Naive thymus-derived CD8-positive, alpha-beta T cell (primary cell): Measurements from ENCODE around the gene PLEKHM3. TPM values are rescaled to one million over a fixed set of nuclear protein-coding genes. Genes with fewer than 3 reads are reported as not detected.
A peak's percentile ranks its signal among the peaks of the same experiment; 100 is the strongest.

Experiments
- ATAC-seq, 2 donors: fragments of 150-1000 bp; cut with Tn5 transposase in 1 of 2; sonication (Bioruptor Pico), chemical (Tn5 transposase) in 1 of 2; 1 replicate in 1 of 2; 2 replicates in 1 of 2; pipeline ENCODE4 v1.10.0; 2021; ENCODE audit warnings: mild to moderate bottlenecking in 2 of 2, moderate library complexity in 2 of 2
- POLR2A ChIA-PET: fragments of 350-600 bp; sonication (Branson Sonifier 250); formaldehyde crosslinking; loops from one replicate; lab custom pipeline; 2021; ENCODE audit warnings: antibody characterized with exemption; lab: Charles Lee
- DNase-seq, 10 donors: peaks; one replicate each; pipeline versions ENCODE4 v3.0.0 to v3.0.0-alpha.2; 2020 to 2022
- H3K27ac Mint-ChIP-seq, 10 donors: one replicate each; pipeline ENCODE4 v1.8.0; 2020 to 2022; ENCODE audit warnings: mild to moderate bottlenecking in 10 of 10, mixed read lengths in 10 of 10, moderate library complexity in 4 of 10, inconsistent platforms in 1 of 10
- H3K27me3 Mint-ChIP-seq, 5 donors: one replicate each; pipeline ENCODE4 v1.8.0; 2021 to 2022; ENCODE audit warnings: mixed read lengths in 5 of 5
- H3K36me3 Mint-ChIP-seq, 3 donors: one replicate each; pipeline ENCODE4 v1.8.0; 2020 to 2022; ENCODE audit warnings: mixed read lengths in 3 of 3, mild to moderate bottlenecking in 2 of 3, inconsistent platforms in 1 of 3
- H3K4me1 Mint-ChIP-seq, 4 donors: one replicate each; pipeline ENCODE4 v1.8.0; 2021 to 2022; ENCODE audit warnings: mixed read lengths in 4 of 4
- H3K4me3 Mint-ChIP-seq, 10 donors: one replicate each; pipeline ENCODE4 v1.8.0; 2020 to 2022; ENCODE audit warnings: mild to moderate bottlenecking in 10 of 10, mixed read lengths in 10 of 10, moderate library complexity in 6 of 10, inconsistent platforms in 1 of 10
- H3K9me3 Mint-ChIP-seq, 9 donors: one replicate each; pipeline ENCODE4 v1.8.0; 2020 to 2022; ENCODE audit warnings: mixed read lengths in 9 of 9, mild to moderate bottlenecking in 3 of 9, inconsistent platforms in 1 of 9, moderate library complexity in 1 of 9
- polyA plus RNA-seq, 3 donors: library from polyadenylated mRNA; unstranded; fragments of 300-500 nt; fragmentation: Illumina TruSeq; gene quantifications; one replicate each; pipeline ENCODE4 v1.2.3, GENCODE V29; 2021
- total RNA-seq, 8 experiments: library from RNA in 2 of 8; stranded (reverse) in 2 of 8; gene quantifications; one replicate each; pipeline ENCODE4 v1.2.3 and lab custom pipeline; 2021 to 2026

PLEKHM3 gene
- total and polyA plus RNA-seq, 5 experiments from 2014 or later = 2.5 to 16.5 (median 3.4) TPM

DNA sequence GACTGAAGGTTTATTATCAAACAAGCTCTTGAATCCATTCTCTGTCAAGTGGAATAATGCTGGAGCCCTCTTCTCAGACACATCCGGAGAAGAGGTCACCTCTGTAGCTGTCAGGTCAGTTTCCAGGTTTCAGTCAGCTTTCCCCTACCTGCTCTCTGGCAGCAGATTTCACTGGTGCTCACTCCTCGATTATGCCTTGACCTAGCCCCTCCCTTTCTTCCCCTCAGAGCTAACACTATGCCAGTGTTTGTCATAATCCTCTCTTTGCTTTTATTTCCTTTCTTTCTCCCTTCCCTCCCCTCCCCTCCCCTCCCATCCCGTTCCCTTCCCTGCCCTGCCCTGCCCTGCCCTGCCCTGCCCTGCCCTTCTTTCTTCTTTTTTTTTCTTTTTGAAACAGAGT lies 22.5 kb upstream of the PLEKHM3 start:
- DNase-seq (no peak), ATAC-seq (no peak)
- no peak overlapping the region for H3K4me3 Mint-ChIP-seq
- H3K9me3 Mint-ChIP-seq = no peaks in the 10 kb centered on the region
- no peaks in the 10 kb centered on the region for H3K36me3 Mint-ChIP-seq
- peak overlapping the region in 1 of 10 donors; percentile 65 for H3K27ac Mint-ChIP-seq
- POLR2A ChIA-PET = no interaction called here
- H3K4me1 Mint-ChIP-seq = no peaks in the 10 kb centered on the region
- peaks cover 4 to 16% (median 13%) of the 10 kb centered on the region in 5 donors for H3K27me3 Mint-ChIP-seq

DNA sequence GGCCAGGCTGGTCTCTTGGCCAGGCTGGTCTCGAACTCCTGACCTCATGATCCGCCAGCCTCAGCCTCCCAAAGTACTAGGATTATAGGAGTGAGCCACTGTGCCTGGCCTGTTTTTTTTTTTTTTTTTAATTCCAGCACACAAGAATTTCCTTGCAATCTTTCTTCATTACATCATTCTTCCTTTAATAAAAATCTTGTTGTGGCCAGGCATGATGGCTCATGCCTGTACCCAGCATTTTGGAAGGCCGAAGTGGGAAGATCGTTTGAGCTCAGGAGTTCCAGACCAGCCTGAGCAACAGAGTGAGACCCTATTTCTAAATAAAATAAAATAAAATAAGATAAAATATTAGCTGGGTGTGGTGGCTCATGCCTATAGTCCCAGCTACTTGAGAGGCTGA lies 21.4 kb upstream of the PLEKHM3 start:
- Mint-ChIP-seq H3K4me1 (no peaks in the 10 kb centered on the region), H3K27me3 (peaks cover 6 to 16% (median 10%) of the 10 kb centered on the region in 5 donors), H3K27ac (no peak overlapping the region), H3K9me3 (no peaks in the 10 kb centered on the region), H3K4me3 (no peak overlapping the region), H3K36me3 (no peaks in the 10 kb centered on the region)
- no peak for ATAC-seq
- POLR2A ChIA-PET = no interaction called here
- DNase-seq = no peak

DNA sequence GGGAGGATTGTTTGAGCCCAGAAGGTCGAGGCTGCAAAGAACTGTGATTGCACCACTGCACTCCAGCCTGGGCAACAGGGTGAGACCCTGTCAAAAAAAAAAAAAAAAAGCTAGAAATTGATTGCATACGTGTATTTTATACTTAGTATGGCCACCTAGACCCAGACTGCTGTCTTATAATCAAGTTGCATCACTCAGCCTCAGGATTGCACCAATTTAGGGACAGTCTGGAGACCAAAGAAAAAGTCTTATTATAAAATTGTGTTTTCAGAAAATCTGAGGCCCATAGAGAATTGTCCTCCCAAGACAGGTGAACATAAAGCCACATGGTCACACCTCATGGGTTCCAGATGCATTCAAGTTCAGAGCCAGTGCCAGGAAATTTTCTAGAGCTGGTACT lies 17.1 kb upstream of the PLEKHM3 start:
- Mint-ChIP-seq H3K27ac (no peak overlapping the region), H3K4me3 (no peak overlapping the region)
- ATAC-seq = no peak

DNA sequence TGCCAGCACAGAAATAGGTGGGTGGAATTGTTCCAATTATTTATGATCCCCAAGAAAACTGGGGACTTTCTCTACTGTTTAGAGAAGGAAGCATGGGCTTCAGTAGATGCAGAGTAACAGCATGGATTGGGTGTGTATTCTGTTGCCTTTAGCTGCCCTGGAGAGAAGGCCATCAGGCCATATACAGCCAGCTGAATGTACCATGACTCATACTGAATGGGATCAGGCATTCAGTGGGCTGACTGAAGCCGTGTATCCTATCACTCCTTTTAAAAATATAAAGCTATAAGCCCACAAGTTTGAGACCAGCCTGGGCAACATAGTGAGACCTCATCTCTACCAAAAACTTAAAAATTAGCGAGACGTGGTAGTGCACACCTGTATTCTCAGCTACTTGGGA lies 16.7 kb upstream of the PLEKHM3 start:
- DNase-seq = no peak
- POLR2A ChIA-PET = interaction anchor here (0.7 kb wide), 1 partner anchor 530 kb away, joined by 4 read pairs; no protein-coding TSS in a partner anchor

More for the DNA sequence above, 17.1 kb upstream of the PLEKHM3 start:
- POLR2A ChIA-PET = no interaction called here
- peaks cover 0 to 10% (median 3%) of the 10 kb centered on the region in 5 donors for H3K27me3 Mint-ChIP-seq
- no peaks in the 10 kb centered on the region for H3K36me3 Mint-ChIP-seq
- H3K4me1 Mint-ChIP-seq = no peaks in the 10 kb centered on the region
- no peaks in the 10 kb centered on the region for H3K9me3 Mint-ChIP-seq
- no peak for DNase-seq

DNA sequence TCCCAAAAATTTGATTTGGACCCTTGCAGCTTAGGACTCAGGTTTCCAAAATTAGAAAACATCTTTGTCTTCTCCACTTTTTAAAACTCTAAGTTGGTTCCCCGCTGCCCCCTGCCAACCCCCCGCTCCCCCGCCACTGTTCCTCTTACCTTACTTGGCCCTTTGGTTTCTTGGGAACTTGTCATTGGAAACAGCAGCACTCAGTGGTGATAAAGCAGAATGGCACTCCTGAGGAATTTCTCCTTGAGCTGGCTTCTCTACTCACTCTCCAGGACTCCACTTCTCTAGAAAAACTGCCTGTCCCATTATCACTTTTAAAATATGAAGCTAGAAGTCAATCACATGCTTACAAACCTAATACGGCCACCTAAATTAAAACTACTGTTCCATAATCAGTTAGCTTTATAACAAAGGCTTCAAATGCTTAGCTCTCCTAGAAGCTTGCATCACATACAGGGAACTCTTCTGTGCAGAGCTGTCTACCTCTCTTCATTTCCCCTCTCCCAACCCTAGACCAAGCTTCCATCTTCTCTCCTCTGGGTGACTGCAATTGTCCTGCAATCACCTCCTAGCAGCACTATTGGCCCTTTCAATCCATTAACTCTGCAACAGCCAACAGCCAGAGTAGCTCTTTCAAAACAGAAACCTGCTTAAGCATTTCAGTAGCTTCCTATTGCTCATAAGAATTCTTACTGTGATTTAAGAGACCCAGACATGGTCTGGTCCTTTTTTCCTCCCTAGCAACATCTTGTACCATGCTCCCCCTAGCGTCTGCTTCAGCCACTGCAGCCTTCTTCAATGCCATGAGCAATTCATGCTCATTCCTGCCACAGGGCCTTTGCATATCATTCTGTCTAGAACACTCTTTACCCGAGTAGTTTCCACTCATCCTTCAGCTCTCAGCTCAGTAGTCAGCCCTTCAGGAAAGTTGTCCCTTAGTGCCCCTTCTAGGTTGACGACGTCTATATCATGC lies 15.2 kb upstream of the PLEKHM3 start:
- no peaks in the 10 kb centered on the region for H3K36me3 Mint-ChIP-seq
- H3K4me1 Mint-ChIP-seq = no peaks in the 10 kb centered on the region
- H3K27me3 Mint-ChIP-seq = peaks cover 0 to 4% (median 2%) of the 10 kb centered on the region in 5 donors
- POLR2A ChIA-PET = interaction anchor here (0.7 kb wide), 1 partner anchor 9 kb away, joined by 9 read pairs; no protein-coding TSS in a partner anchor
- no peak overlapping the region for H3K4me3 Mint-ChIP-seq
- DNase-seq (peak; percentile 23 to 79 (median 53)), ATAC-seq (peak; percentile 52 to 69)
- H3K9me3 Mint-ChIP-seq = no peaks in the 10 kb centered on the region
- peak overlapping the region in 2 of 10 donors; percentile 28 to 50 for H3K27ac Mint-ChIP-seq

More for the DNA sequence above, 16.7 kb upstream of the PLEKHM3 start:
- Mint-ChIP-seq H3K27me3 (peaks cover 0 to 10% (median 3%) of the 10 kb centered on the region in 5 donors), H3K4me3 (no peak overlapping the region), H3K9me3 (no peaks in the 10 kb centered on the region), H3K27ac (no peak overlapping the region), H3K4me1 (no peaks in the 10 kb centered on the region), H3K36me3 (no peaks in the 10 kb centered on the region)
- ATAC-seq = no peak

DNA sequence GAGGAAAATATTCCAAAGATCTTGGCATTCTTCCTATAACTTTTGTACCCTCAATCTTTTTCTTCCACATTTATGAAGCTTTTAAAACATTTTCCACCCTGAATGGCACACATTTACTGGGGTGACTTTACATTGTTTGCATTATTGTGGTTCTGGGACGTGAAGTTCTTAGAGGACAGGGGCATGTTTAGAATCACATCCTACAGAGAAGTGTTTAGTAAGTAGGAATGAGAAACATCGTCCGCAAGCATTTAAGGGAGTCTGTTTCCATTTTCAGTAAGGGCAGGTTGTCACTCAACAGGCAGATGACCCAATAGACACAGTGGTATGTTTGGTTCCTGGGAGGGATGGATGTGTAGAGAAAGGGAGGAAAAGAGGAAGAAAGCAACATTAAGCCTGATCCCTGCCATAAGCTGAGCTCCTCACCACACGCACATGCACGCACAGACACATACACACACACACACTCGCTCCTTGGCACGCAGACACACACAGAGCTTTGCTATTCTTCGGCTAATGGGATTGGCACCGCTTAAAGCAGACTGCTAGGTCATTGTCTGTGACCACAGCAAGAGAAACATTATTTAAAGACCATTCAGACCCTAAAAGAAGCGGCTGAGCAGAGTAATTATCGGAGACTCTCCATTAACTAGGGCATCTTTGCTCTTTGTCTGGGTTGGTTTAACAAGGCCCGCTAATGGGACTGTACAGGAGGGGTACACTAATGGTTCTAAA lies 14.2 kb upstream of the PLEKHM3 start:
- ATAC-seq (no peak), DNase-seq (no peak)
- Mint-ChIP-seq H3K9me3 (no peaks in the 10 kb centered on the region), H3K27me3 (peaks cover 0 to 4% (median 2%) of the 10 kb centered on the region in 5 donors), H3K4me3 (no peak overlapping the region), H3K4me1 (no peaks in the 10 kb centered on the region), H3K36me3 (no peaks in the 10 kb centered on the region), H3K27ac (no peak overlapping the region)
- POLR2A ChIA-PET = no interaction called here

DNA sequence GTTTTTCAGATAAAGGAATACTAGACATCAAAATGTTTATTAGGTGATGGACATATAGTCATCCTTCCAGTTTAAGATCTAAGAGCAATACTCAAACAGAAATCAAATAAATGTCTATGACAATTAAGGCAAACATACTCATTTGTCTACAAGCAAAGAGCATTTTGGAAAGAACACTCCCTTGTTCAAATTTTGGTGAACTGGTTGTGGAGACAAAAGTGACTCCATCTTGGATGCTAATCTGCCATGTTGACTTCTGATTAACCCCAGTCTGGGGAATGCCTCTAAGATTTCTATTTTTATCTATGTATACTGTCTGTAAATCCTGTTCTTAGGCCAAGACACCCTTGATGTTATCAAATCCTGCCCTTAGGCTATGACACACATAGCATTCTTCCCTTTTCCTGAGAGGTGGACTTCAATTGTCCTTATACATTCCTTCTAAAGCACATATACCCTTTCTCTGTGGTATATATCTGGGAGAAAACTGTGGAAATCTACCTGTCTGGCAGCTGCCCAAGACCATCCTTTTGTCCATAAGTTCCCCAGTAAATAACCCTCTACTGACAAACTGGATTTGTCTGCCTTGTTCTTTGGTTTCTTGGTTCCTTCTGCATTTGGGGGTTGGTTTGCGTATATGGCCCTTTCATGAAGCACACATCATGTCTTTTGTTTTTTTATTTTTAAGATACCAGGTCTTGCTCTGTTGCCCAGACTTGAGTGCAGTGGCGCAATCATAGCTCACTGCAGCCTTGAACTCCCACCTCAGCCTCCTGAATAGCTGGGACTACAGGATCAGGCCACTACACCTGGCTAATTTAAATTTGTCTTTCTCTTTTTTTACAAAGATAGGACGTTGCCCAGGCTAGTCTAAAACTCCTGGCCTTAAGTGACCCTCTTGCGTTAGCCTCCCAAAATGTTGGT lies 12.5 kb upstream of the PLEKHM3 start:
- POLR2A ChIA-PET = no interaction called here
- H3K36me3 Mint-ChIP-seq = no peaks in the 10 kb centered on the region
- ATAC-seq = no peak
- peaks cover 0 to 4% (median 0%) of the 10 kb centered on the region in 5 donors for H3K27me3 Mint-ChIP-seq
- H3K4me3 Mint-ChIP-seq = no peak overlapping the region
- no peaks in the 10 kb centered on the region for H3K4me1 Mint-ChIP-seq
- H3K9me3 Mint-ChIP-seq = no peaks in the 10 kb centered on the region
- peak overlapping the region in 2 of 10 donors; percentile 20 to 30 for H3K27ac Mint-ChIP-seq
- DNase-seq = no peak

DNA sequence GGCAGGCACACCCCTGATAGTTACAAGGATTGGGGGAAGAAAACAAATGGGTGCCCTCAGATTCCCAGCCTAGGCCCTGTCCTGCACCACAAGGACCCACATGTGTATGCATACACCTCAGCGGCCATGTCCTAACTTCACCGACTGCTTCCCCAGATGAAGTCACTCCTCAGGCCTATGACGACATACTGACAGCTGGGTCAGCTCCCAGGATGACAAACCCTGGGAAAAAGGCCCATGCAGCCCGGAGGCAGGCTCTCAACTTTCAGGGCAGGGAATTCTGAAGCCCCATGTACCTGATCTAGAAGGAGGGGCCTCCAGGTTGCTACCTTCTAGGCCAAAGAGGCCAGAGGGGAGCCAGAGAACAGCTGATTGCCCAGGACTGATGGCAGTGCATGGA lies 11.0 kb upstream of the PLEKHM3 start:
- H3K27ac Mint-ChIP-seq = no peak overlapping the region
- H3K27me3 Mint-ChIP-seq = peaks cover 0 to 2% (median 0%) of the 10 kb centered on the region in 5 donors
- H3K4me1 Mint-ChIP-seq = no peaks in the 10 kb centered on the region
- H3K4me3 Mint-ChIP-seq = no peak overlapping the region
- POLR2A ChIA-PET = no interaction called here
- DNase-seq = no peak
- ATAC-seq = no peak
- no peaks in the 10 kb centered on the region for H3K9me3 Mint-ChIP-seq
- H3K36me3 Mint-ChIP-seq = no peaks in the 10 kb centered on the region

DNA sequence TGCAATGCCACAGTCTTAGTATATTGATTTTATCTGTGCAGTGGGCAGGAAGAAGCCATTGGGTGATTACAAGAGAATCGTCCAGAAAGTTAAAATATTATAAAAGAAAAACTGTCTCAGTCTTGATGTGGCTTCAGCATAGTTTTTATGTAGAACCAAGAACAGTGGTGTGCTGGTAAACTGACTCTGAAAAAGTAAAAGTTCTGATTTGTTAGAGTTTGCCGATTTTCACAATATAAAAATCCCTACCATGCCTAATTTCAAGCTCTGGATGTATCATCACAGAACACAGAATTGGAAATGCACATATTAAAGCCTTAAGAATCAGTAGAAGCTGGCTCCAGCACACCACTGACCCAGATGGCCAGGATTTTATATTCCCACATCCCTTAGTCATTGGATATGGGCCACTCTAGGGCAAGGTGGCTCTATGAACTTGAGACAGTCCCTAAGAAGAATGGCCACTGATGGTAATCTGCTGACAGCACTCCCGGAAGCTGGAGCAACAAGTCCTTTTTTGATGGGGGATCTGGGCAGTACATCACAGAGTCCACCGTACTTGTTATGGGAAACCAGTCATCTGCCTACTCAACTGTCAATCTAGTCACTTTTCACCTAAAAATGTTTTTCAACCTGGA lies 9.3 kb upstream of the PLEKHM3 start:
- H3K4me3 Mint-ChIP-seq = no peak overlapping the region
- ATAC-seq (no peak), DNase-seq (no peak)
- H3K4me1 Mint-ChIP-seq = no peaks in the 10 kb centered on the region
- no peak overlapping the region for H3K27ac Mint-ChIP-seq
- H3K36me3 Mint-ChIP-seq = no peaks in the 10 kb centered on the region
- POLR2A ChIA-PET = no interaction called here
- no peaks in the 10 kb centered on the region for H3K9me3 Mint-ChIP-seq
- H3K27me3 Mint-ChIP-seq = peaks cover 0 to 2% (median 0%) of the 10 kb centered on the region in 5 donors

DNA sequence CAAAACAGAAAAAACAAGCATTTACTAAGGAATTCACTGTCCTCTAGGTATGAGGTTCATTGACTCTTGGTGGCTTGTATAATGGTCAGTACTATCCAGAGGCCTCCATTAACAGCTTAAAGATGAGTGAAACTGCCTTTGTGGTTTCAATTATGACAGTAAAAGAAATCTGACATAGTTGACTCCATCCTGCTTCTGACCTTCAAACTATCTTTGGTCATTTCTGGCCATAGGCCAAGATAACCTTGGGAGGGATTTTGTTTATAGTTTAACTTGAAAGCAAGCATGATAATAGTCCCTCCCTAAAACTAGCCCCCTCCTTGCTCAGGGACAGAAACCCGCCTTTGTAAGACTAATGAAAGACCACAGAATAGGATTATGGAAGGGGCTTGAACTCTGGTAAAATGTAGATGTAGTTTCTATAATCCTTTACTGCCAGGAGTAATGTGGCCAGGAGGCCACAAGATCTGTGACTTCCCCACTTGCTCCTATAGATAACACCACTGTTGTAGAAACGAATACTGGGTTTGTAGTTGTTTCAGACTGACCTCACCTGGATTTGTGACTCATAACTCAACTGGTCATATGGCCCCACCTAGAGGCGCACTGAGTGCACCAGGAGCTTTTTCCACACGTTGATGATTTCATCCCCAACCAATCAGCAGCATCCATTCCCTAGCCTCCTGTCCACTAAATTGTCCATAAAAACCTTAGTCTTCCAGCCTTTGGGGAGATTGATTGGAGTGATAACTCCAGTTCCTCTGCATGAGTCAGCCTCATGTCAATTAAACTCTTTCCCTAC lies 8.6 kb upstream of the PLEKHM3 start:
- Mint-ChIP-seq H3K27ac (peak overlapping the region in 1 of 10 donors; percentile 47), H3K9me3 (no peaks in the 10 kb centered on the region), H3K4me1 (no peaks in the 10 kb centered on the region), H3K36me3 (no peaks in the 10 kb centered on the region), H3K4me3 (no peak overlapping the region), H3K27me3 (peaks cover 0 to 2% (median 0%) of the 10 kb centered on the region in 5 donors)
- DNase-seq (peak in 8 of 10 donors; percentile 3 to 65 (median 21)), ATAC-seq (peak; percentile 48 to 49)
- POLR2A ChIA-PET = no interaction called here

DNA sequence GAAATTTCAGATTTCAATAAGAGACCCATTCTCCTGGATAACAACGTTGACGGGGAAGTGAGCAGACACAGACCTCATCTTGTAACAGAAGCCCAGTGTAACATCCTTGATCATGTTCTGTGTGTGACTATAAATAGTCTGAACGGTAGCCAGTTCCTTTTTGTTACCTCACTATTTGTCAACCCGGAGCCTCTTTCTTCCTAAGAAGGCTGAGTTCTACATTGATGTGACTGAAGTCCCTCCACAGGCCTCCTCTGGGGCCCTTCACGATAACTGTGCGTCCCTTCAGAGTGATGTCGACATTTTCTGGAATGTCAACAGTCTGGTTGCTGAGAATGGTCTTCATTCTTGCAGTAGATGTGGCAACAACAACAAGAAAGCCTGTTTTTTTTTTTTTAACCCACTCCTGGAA lies 6.3 kb upstream of the PLEKHM3 start:
- H3K36me3 Mint-ChIP-seq = no peaks in the 10 kb centered on the region
- POLR2A ChIA-PET = no interaction called here

More for the DNA sequence above, 6.3 kb upstream of the PLEKHM3 start:
- no peak for ATAC-seq
- H3K9me3 Mint-ChIP-seq = no peaks in the 10 kb centered on the region
- no peak for DNase-seq
- H3K27ac Mint-ChIP-seq = no peak overlapping the region
- H3K4me3 Mint-ChIP-seq = no peak overlapping the region
- H3K4me1 Mint-ChIP-seq = peaks cover 0 to 3% (median under 1%) of the 10 kb centered on the region in 4 donors
- peaks cover 0 to 2% (median 0%) of the 10 kb centered on the region in 5 donors for H3K27me3 Mint-ChIP-seq
